K562 (cell line): Measurements from ENCODE around the gene WSCD2. TPM values are rescaled to one million over a fixed set of nuclear protein-coding genes. Genes with fewer than 3 reads are reported as not detected.

Source experiments
- BRD4 ChIP-seq: fragments of 200-600 bp; sonication (generic); IDR thresholded peaks from 2 replicates; pipeline ENCODE4 v1.6.1; 2017; ENCODE audit warnings: inconsistent platforms
- CTBP1 ChIP-seq: fragments of 450-650 bp; IDR thresholded peaks from 2 replicates; pipeline ENCODE4 v1.6.1; 2016; ENCODE audit warnings: borderline replicate concordance
- CTCFL ChIP-seq: IDR thresholded peaks from 2 replicates; pipeline ENCODE4 v1.6.1; 2011; ENCODE audit warnings: borderline replicate concordance, low read depth, mild to moderate bottlenecking, moderate library complexity, low read length; ENCODE audit not compliant: insufficient read depth, poor library complexity, severe bottlenecking
- EWSR1 ChIP-seq: fragments of 450-650 bp; IDR thresholded peaks from 2 replicates; pipeline ENCODE4 v1.6.1; 2018; ENCODE audit warnings: borderline replicate concordance, mild to moderate bottlenecking, low read depth, moderate library complexity; ENCODE audit not compliant: partially characterized antibody
- GTF2A2 ChIP-seq: IDR thresholded peaks from 2 replicates; pipeline ENCODE4 v1.6.1; 2016; ENCODE audit warnings: mild to moderate bottlenecking, missing genetic modification characterization, missing compliant biosample characterization
- HDAC6 ChIP-seq: IDR thresholded peaks from 2 replicates; pipeline ENCODE4 v1.6.1; 2012; ENCODE audit warnings: low read depth, mild to moderate bottlenecking, control low read depth, inconsistent platforms, low read length, moderate library complexity
- HMGN3 ChIP-seq: IDR thresholded peaks from 2 replicates; pipeline ENCODE4 v1.6.1; 2011; ENCODE audit warnings: borderline replicate concordance, low read depth, mild to moderate bottlenecking, mixed read lengths, low read length; ENCODE audit not compliant: insufficient read length; ENCODE audit errors: extremely low read depth
- KAT7 ChIP-seq: sonication (generic); formaldehyde crosslinking; IDR thresholded peaks from 2 replicates; pipeline ENCODE4 v1.8.0; 2022; ENCODE audit warnings: missing genetic modification reagents, mild to moderate bottlenecking, borderline replicate concordance
- KDM5B ChIP-seq: fragments of 200-600 bp; sonication (generic); IDR thresholded peaks from 2 replicates; pipeline ENCODE4 v1.6.1; 2012; ENCODE audit warnings: low read depth, mild to moderate bottlenecking, moderate library complexity, low read length, control low read depth, inconsistent platforms; ENCODE audit not compliant: insufficient replicate concordance
- MXI1 ChIP-seq: IDR thresholded peaks from 2 replicates; pipeline ENCODE4 v1.6.1; 2011; ENCODE audit warnings: low read depth, mild to moderate bottlenecking, improper control_type of control experiment, low read length
- NEUROD1 ChIP-seq: fragments of 150-350 bp; IDR thresholded peaks from 2 replicates; pipeline ENCODE4 v1.6.1; 2014; ENCODE audit warnings: borderline replicate concordance, low read length, low read depth; ENCODE audit not compliant: partially characterized antibody
- POLR2G ChIP-seq: fragments of 200-400 bp; formaldehyde crosslinking; IDR thresholded peaks from 2 replicates; pipeline ENCODE4 v1.6.1; 2017; ENCODE audit warnings: low read depth, mild to moderate bottlenecking, antibody characterized with exemption, low read length, moderate library complexity
- SIN3B ChIP-seq: fragments of 450-650 bp; IDR thresholded peaks from 2 replicates; pipeline ENCODE4 v1.6.1; 2017; ENCODE audit warnings: low read depth, mild to moderate bottlenecking, moderate library complexity
- SIRT6 ChIP-seq: IDR thresholded peaks from one replicate; pipeline ENCODE4 v1.6.1; 2012; ENCODE audit warnings: low read depth, mild to moderate bottlenecking, control low read depth, inconsistent platforms, low read length, moderate library complexity
- SPI1 ChIP-seq: IDR thresholded peaks from 2 replicates; pipeline ENCODE4 v1.6.1; 2011; ENCODE audit warnings: low read depth, low read length, control low read depth, borderline replicate concordance
- SRF ChIP-seq, 2 experiments: fragments of 250-450, 450-650 bp in 1 of 2; sonication (Bioruptor Pico) in 1 of 2; sonication (generic) in 1 of 2; formaldehyde crosslinking; IDR thresholded peaks; 2 replicates each; pipeline versions ENCODE4 v1.5.0 to v1.5.1; 2020 to 2022; ENCODE audit warnings: mild to moderate bottlenecking in 1 of 2, missing genetic modification reagents in 1 of 2
- VEZF1 ChIP-seq: fragments of 200-800 bp; sonication (Bioruptor generic); IDR thresholded peaks from 2 replicates; pipeline ENCODE4 v1.6.1; 2017; ENCODE audit warnings: missing genetic modification characterization, missing compliant biosample characterization
- YY1 ChIP-seq, 3 experiments: IDR thresholded peaks; 2 replicates each; pipeline ENCODE4 v1.6.1; 2011; ENCODE audit warnings: low read length in 2 of 3, mild to moderate bottlenecking in 2 of 3, moderate library complexity in 2 of 3, borderline replicate concordance in 1 of 3, control low read depth in 1 of 3, low read depth in 1 of 3; ENCODE audit not compliant: insufficient read depth in 3 of 3, insufficient replicate concordance in 2 of 3, control insufficient read depth in 1 of 3, insufficient read length in 1 of 3; ENCODE audit errors: extremely low read depth in 1 of 3
- ZKSCAN1 ChIP-seq: fragments of 150-350 bp; IDR thresholded peaks from 2 replicates; pipeline ENCODE4 v1.6.1; 2016; ENCODE audit warnings: low read depth, low read length
- ZNF639 ChIP-seq, 2 experiments: fragments of 200-800 bp in 1 of 2; sonication (Bioruptor generic) in 1 of 2; sonication (generic) in 1 of 2; formaldehyde crosslinking in 1 of 2; IDR thresholded peaks in 1 of 2; conservative IDR thresholded peaks in 1 of 2; 2 replicates each; pipeline versions ENCODE4 v1.5.0 to v1.6.1; 2016 to 2020; ENCODE audit warnings: missing compliant biosample characterization in 1 of 2, missing genetic modification characterization in 1 of 2, missing genetic modification reagents in 1 of 2
- polyA plus RNA-seq, 8 experiments: library from polyadenylated mRNA; depleted of rRNA in 4 of 8; stranded (reverse) in 5 of 8; unstranded in 3 of 8; fragments of >200 nt; fragmentation: Nextera tagmentation in 2 of 8; fragmentation: Illumina TruSeq in 1 of 8; extraction: Ambion mirVana in 2 of 8; extraction: Trizol in 1 of 8; gene quantifications; 2 replicates each; pipeline versions ENCODE4 v1.2.1 to v1.2.3, GENCODE V29; 2011 to 2014; ENCODE audit warnings: inconsistent platforms in 1 of 8, missing spikeins in 1 of 8
- total RNA-seq, 7 experiments: library from RNA; depleted of rRNA in 6 of 7; stranded (reverse); fragments of >200 nt in 6 of 7; fragmentation: Illumina TruSeq in 2 of 7; extraction: Trizol in 2 of 7; gene quantifications; 2 replicates each; pipeline versions ENCODE4 v1.2.1 to v1.2.3, GENCODE V29; 2011 to 2021; ENCODE audit warnings: low replicate concordance in 1 of 7

WSCD2 gene
- total and polyA plus RNA-seq, 9 of the 15 experiments (the other 6 are each of a cell fraction or from before 2014, with no cell fraction given) = 0.72 to 14.1 (median 4.0) TPM

GRCh38 chr12:108129017-108129812 is at the start of gene WSCD2 (continued):
- 0 out of 2 replicates have a peak, but pooled peaks have one; percentile 46 for TF ChIP-seq ZKSCAN1
- TF ChIP-seq SIRT6 = no peak
- no peak for TF ChIP-seq GTF2A2
- TF ChIP-seq NEUROD1 = no peak
- TF ChIP-seq MXI1 = no peak
- TF ChIP-seq YY1 (IDR thresholded peaks at IDR 0.05; ENCODE audit: borderline replicate concordance in 1 of 3, control insufficient read depth in 1 of 3, extremely low read depth in 1 of 3, insufficient read depth in 3 of 3, insufficient read length in 1 of 3, insufficient replicate concordance in 2 of 3, low read depth in 1 of 3, low read length in 2 of 3) = peak in 1 of 3 experiments; percentile 39
- TF ChIP-seq CTBP1 = peak; percentile 87
- TF ChIP-seq BRD4 = peak; percentile 49; the same call in 1 of the 2 replicates
- peak; percentile 80 for TF ChIP-seq POLR2G
- TF ChIP-seq HMGN3 = no peak
- TF ChIP-seq ZNF639 (CRISPR knock-in tag; conservative IDR thresholded peaks at IDR 0.05 in 1 of 2, IDR thresholded peaks at IDR 0.05 in 1 of 2) = peak in 1 of 2 experiments; percentile 74; a peak in 2 of 4 replicates
- peak; percentile 65 for TF ChIP-seq CTCFL
- peak; percentile 50; the same call in 1 of the 2 replicates for TF ChIP-seq VEZF1 (CRISPR knock-in tag)
- no peak for TF ChIP-seq EWSR1
- TF ChIP-seq SRF (CRISPR knock-in tag; IDR thresholded peaks at IDR 0.05) = peak in 1 of 2 experiments; percentile 58; a peak in 1 of 4 replicates
- no peak for TF ChIP-seq KDM5B
- no peak for TF ChIP-seq HDAC6
- TF ChIP-seq SIN3B = no peak
- TF ChIP-seq SPI1 = peak; percentile 76; the same call in 1 of the 2 replicates
- peak; percentile 52; the same call in 1 of the 2 replicates for TF ChIP-seq KAT7 (CRISPR knock-in tag)
